Calu3 (cell line): ENCODE measurements around the gene ACE. TPM values are rescaled to one million over a fixed set of nuclear protein-coding genes. Genes with fewer than 3 reads are reported as not detected.
"Not testable (repeated sequence)": the region's sequence is repeated elsewhere in the genome, so short reads cannot be mapped to it uniquely, and the experiment has no call there.

Source experiments
- BruUV-seq: library from RNA; stranded (reverse); fragments of 400-500 nt; replicated peaks from 2 replicates; lab custom pipeline; 2021; lab: Mats Ljungman, UMichigan
- CTCF ChIA-PET: fragments of 300-600 bp; sonication (Branson Sonifier 250); formaldehyde crosslinking; loops from one replicate; lab custom pipeline; 2022; ENCODE audit warnings: antibody characterized with exemption; lab: Charles Lee
- DNase-seq: peaks from one replicate; pipeline ENCODE4 v3.0.0; 2022
- H3K27ac Mint-ChIP-seq: one replicate; pipeline ENCODE4 v1.8.0; 2022; ENCODE audit warnings: mixed read lengths; ENCODE audit not compliant: unreplicated experiment
- H3K27me3 Mint-ChIP-seq: one replicate; pipeline ENCODE4 v1.8.0; 2022; ENCODE audit warnings: mixed read lengths; ENCODE audit not compliant: unreplicated experiment
- H3K36me3 Mint-ChIP-seq: one replicate; pipeline ENCODE4 v1.8.0; 2022; ENCODE audit warnings: mild to moderate bottlenecking, moderate library complexity, mixed read lengths; ENCODE audit not compliant: insufficient read depth, unreplicated experiment
- H3K4me1 Mint-ChIP-seq: one replicate; pipeline ENCODE4 v1.8.0; 2022; ENCODE audit warnings: mild to moderate bottlenecking, low read depth, mixed read lengths; ENCODE audit not compliant: unreplicated experiment
- H3K4me3 Mint-ChIP-seq: one replicate; pipeline ENCODE4 v1.8.0; 2022; ENCODE audit warnings: mild to moderate bottlenecking, low read depth, moderate library complexity, mixed read lengths; ENCODE audit not compliant: unreplicated experiment
- H3K9me3 Mint-ChIP-seq: one replicate; pipeline ENCODE4 v1.8.0; 2022; ENCODE audit warnings: low read depth, mixed read lengths; ENCODE audit not compliant: unreplicated experiment
- intact Hi-C: fragments of 100-400 bp; cut with micrococcal nuclease; formaldehyde crosslinking; loops from one replicate; pipeline ENCODE4 v1.10.0; 2022; ENCODE audit not compliant: unreplicated experiment
- total RNA-seq: library from RNA; stranded (reverse); gene quantifications from 2 replicates; pipeline ENCODE4 v1.2.3, GENCODE V29; 2022
- TF ChIP-seq, protein P1 (sequence below): fragments of 200-600 bp; IDR thresholded peaks from one replicate; pipeline ENCODE4 v1.8.0; 2022; ENCODE audit warnings: antibody characterized with exemption; ENCODE audit not compliant: unreplicated experiment

Gene ACE
- total RNA-seq, 1 experiment from 2014 or later = 5.9 TPM

DNA sequence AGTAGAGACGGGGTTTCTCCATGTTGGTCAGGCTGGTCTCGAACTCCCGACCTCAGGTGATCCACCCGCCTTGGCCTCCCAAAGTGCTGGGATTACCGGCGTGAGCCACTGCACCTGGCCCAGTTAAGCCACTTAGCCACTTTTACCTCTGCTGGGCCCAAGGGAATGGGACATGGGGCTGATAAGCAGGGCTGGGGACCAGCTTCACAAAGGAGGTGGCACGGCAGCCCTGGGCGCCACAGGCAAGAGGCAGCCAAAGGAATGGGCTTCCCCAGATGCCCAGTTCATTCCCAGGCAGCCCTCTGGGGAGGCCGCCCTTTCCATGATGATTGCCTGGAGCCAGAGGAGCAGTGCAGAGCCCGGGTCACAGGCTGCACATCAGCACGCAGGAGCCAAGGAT is 25.7 kb upstream of the ACE start:
- Mint-ChIP-seq H3K4me3 (no peak overlapping the region), H3K27ac (no peak overlapping the region), H3K27me3 (no peaks in the 10 kb centered on the region), H3K36me3 (peaks cover 11% of the 10 kb centered on the region), H3K4me1 (no peaks in the 10 kb centered on the region), H3K9me3 (no peaks in the 10 kb centered on the region)
- intact Hi-C loops = no loop called here
- BruUV-seq = no TSS peak
- TF ChIP-seq, protein P1, sequence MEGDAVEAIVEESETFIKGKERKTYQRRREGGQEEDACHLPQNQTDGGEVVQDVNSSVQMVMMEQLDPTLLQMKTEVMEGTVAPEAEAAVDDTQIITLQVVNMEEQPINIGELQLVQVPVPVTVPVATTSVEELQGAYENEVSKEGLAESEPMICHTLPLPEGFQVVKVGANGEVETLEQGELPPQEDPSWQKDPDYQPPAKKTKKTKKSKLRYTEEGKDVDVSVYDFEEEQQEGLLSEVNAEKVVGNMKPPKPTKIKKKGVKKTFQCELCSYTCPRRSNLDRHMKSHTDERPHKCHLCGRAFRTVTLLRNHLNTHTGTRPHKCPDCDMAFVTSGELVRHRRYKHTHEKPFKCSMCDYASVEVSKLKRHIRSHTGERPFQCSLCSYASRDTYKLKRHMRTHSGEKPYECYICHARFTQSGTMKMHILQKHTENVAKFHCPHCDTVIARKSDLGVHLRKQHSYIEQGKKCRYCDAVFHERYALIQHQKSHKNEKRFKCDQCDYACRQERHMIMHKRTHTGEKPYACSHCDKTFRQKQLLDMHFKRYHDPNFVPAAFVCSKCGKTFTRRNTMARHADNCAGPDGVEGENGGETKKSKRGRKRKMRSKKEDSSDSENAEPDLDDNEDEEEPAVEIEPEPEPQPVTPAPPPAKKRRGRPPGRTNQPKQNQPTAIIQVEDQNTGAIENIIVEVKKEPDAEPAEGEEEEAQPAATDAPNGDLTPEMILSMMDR = no peak
- CTCF ChIA-PET = no interaction called here
- DNase-seq = no peak

DNA sequence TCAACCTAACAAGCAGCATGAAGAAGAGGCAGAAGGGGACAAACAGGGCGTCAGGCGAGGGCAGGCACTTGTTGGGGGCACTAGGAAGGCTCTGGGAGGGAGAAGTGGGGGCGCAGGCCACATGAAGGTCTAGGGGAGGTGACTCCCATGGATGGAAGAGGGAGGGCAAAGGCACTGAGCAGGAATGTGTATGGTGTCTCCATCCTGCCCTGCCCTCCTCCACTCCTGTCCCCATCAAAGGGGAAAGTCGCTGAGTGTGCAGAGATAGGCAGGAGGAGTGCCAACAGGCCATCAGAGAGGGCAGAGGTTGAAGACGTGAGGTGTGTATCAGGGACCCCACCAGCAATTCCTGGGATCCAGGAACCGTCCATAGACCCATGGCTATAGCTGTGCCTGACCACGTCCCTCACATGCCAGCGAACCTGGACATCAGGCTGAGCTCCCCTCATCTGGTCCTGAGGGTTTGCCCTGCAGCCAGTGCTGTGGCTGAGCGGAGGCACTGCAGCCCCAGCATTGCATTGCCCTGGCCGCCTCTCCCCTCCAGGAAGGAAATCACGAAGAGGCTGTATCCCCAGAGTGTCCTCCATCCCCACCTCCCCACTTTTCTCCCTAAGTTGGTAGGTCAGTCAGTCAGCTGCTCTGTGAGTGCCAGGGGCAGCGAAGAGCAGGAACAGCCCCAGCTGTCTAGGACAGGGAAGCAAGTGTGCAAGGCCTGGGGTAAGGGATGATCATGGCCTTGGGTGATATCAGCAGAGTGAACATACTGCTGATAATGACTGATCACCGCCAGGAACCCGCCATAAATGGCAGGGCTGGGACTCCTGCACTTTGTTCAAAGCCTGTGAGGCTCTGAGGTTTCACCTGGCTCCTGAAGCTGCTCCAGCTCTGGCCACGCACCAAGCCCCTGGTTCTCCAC is 24.6 kb upstream of the ACE start:
- CTCF ChIA-PET = interaction anchor here (0.6 kb wide), 1 partner anchor 160 kb away, joined by 3 read pairs; no protein-coding TSS in a partner anchor
- no peak overlapping the region for H3K27ac Mint-ChIP-seq
- TF ChIP-seq, protein P1 = no peak
- no peaks in the 10 kb centered on the region for H3K36me3 Mint-ChIP-seq
- no TSS peak for BruUV-seq
- H3K27me3 Mint-ChIP-seq = no peaks in the 10 kb centered on the region
- no peak for DNase-seq
- no peaks in the 10 kb centered on the region for H3K4me1 Mint-ChIP-seq
- no peaks in the 10 kb centered on the region for H3K9me3 Mint-ChIP-seq
- no peak overlapping the region for H3K4me3 Mint-ChIP-seq
- intact Hi-C loops = no loop called here

DNA sequence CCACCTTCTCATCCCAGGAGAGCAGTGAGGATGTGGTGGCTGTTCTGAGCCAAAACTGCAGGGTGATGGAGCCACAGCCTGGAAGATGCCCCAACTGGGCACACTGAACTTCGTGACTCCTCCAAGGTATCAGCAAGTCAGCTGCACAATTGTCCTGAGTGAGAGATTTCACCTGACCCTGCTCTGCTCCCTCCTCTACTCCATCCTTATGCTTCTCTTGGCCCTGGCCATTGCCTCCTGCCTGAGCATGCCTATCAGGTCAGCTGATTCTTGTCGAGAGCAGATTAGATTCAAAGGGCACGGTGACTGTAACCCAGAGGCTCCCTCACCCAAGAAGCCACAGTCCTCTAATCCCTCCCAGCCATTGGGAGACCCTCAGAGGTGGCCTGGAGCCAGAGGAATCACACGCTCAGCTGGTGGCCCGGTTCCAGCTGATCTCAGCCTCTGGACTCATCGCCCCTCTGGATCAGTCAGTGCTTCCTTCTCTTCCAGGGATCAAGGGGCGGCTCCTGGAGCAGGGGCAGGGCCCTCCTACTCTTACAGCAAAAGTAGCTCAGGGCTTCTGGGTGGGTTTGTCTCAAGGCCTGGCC is 23.8 kb upstream of the ACE start:
- intact Hi-C loops = no loop called here
- Mint-ChIP-seq H3K36me3 (no peaks in the 10 kb centered on the region), H3K9me3 (no peaks in the 10 kb centered on the region), H3K4me1 (no peaks in the 10 kb centered on the region), H3K4me3 (no peak overlapping the region), H3K27me3 (no peaks in the 10 kb centered on the region), H3K27ac (no peak overlapping the region)
- TF ChIP-seq, protein P1 = no peak
- CTCF ChIA-PET = interaction anchor here (0.6 kb wide), 1 partner anchor 159 kb away, joined by 3 read pairs; no protein-coding TSS in a partner anchor
- no TSS peak for BruUV-seq
- no peak for DNase-seq

DNA sequence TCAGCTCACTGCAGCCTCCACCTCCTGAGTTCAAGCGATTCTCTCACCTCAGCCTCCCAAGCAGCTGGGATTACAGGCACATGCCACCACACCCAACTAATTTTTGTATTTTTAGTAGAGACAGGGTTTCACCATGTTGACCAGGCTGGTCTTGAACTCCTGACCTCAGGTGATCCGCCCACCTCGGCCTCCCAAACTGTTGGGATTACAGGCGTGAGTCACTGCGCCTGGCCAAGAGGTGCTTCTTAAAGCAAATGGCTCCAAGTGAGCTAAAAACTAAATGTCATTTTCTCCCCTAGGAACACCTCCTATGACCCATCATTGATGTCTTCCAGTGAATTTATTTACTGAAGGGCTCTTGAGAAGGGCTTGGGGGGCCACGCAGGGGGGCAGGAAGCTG is 22.5 kb upstream of the ACE start:
- H3K36me3 Mint-ChIP-seq, DNase-seq, CTCF ChIA-PET, H3K9me3 Mint-ChIP-seq, H3K27me3 Mint-ChIP-seq, H3K4me1 Mint-ChIP-seq, BruUV-seq, H3K4me3 Mint-ChIP-seq, H3K27ac Mint-ChIP-seq, intact Hi-C loops: not testable (repeated sequence)
